Measurements from ENCODE around the gene ABCA12. TPM values are rescaled to one million over a fixed set of nuclear protein-coding genes. Genes with fewer than 3 reads are reported as not detected.

ABCA12 gene
- total and polyA plus RNA-seq, 2 of the 8 experiments (the other 6 are each of a cell fraction or from before 2014, with no cell fraction given) = not detected

DNA sequence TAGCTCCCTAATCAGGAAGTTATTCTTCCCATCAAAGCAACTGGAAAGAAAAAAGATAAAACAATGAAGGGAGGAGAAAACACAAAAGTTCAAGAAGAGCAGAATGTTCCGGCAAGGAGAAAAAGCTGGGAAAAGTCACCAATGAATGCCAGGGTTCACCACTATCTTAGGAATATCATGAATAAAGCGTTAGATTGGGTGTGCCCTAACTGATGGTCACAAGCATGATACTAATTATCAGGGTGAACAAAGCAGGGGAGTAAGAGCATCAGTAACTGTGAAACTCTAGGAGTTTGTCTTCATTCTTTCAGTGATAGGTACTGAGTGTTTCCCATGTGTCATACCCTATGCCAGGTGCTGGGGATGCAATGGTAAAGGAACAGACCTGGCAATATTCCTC lies 115.5 kb downstream of the ABCA12 start:
- Histone ChIP-seq H3K18ac (ENCODE audit: extremely low read depth, low read length) (no peak overlapping the region), H3K4me3 (ENCODE audit: extremely low read depth in 1 of 4, insufficient read depth in 2 of 4, low read depth in 3 of 4, low read length in 4 of 4) (no peak overlapping the region), H3K79me1 (ENCODE audit: low read depth, low read length) (no peaks in the 10 kb centered on the region), H2BK120ac (replicated peaks; ENCODE audit: low read depth, low read length) (no peak overlapping the region), H4K91ac (replicated peaks; ENCODE audit: insufficient read length, low read length) (no peak overlapping the region), H2BK15ac (ENCODE audit: low read length) (no peak overlapping the region), H3K79me2 (ENCODE audit: control insufficient read depth in 1 of 2, insufficient read depth in 2 of 2, low read length in 2 of 2) (no peaks in the 10 kb centered on the region), H3K27ac (ENCODE audit: low read depth, low read length) (no peak overlapping the region), H2AK5ac (ENCODE audit: low read depth, low read length) (no peak overlapping the region), H2BK20ac (ENCODE audit: low read length) (no peak overlapping the region), H3K4me1 (replicated peaks in 1 of 4; ENCODE audit: control insufficient read depth in 3 of 4, insufficient read depth in 4 of 4, low read length in 3 of 4) (no peaks in the 10 kb centered on the region; a peak in 1 of 7 replicates), H3K23me2 (ENCODE audit: low read depth, low read length) (no peaks in the 10 kb centered on the region), H3K4ac (replicated peaks; ENCODE audit: insufficient read length, low read depth, low read length) (no peak overlapping the region), H3K36me3 (ENCODE audit: control insufficient read depth in 2 of 4, insufficient read depth in 4 of 4, low read length in 3 of 4) (no peaks in the 10 kb centered on the region), H3K23ac (ENCODE audit: insufficient read length) (no peak overlapping the region), H3K56ac (replicated peaks; ENCODE audit: insufficient read length, low read depth, low read length) (no peak overlapping the region), H4K8ac (ENCODE audit: extremely low read depth, insufficient read depth, low read length) (no peak overlapping the region), H3K9me3 (ENCODE audit: insufficient read depth in 2 of 2, low read depth in 1 of 2, low read length in 1 of 2) (no peaks in the 10 kb centered on the region), H2BK12ac (ENCODE audit: low read depth, low read length) (no peak overlapping the region), H3K27me3 (replicated peaks in 1 of 4; ENCODE audit: control insufficient read depth in 3 of 4, extremely low read depth in 1 of 4, insufficient read depth in 3 of 4, low read length in 3 of 4) (no peaks in the 10 kb centered on the region), H2BK5ac (ENCODE audit: low read depth, low read length) (no peak overlapping the region), H3K9ac (replicated peaks in 1 of 4; ENCODE audit: extremely low read depth in 1 of 4, low read depth in 3 of 4, low read length in 3 of 4) (no peak overlapping the region), H3K14ac (ENCODE audit: insufficient read length) (no peak overlapping the region), H2AFZ (ENCODE audit: low read length) (no peak overlapping the region), H4K5ac (ENCODE audit: insufficient read length, low read depth, low read length) (no peak overlapping the region), H4K20me1 (replicated peaks in 1 of 2; ENCODE audit: control insufficient read depth in 1 of 2, insufficient read depth in 2 of 2, low read length in 2 of 2) (no peaks in the 10 kb centered on the region), H3K4me2 (ENCODE audit: insufficient read depth in 1 of 2, low read depth in 2 of 2, low read length in 2 of 2) (no peak overlapping the region)
- DNase-seq (ENCODE audit: low read depth in 1 of 2, low spot score in 2 of 2) (no peak), FAIRE-seq (no peak)
- ChIA-PET POLR2A (ENCODE audit: partially characterized antibody) (no interaction called here), CTCF (ENCODE audit: partially characterized antibody) (interaction anchor here (0.7 kb wide), 1 partner anchor 241 kb away, joined by 3 read pairs; no protein-coding TSS in a partner anchor)
- 87% methylated on average over 2 of the region's 2 CpGs; no CpG with 5 or more reads in 1 of the 2 experiments for WGBS, 2 experiments (ENCODE audit: extremely low coverage in 1 of 2, insufficient coverage in 1 of 2, insufficient read length in 1 of 2, insufficient replicate concordance in 2 of 2, low coverage in 1 of 2, low lambda C conversion rate in 2 of 2, missing lambda C conversion rate in 1 of 2)
- no peak for TF ChIP-seq KDM5A (IDR thresholded peaks at IDR 0.05; ENCODE audit: low read length)
- TF ChIP-seq HDAC2 (IDR thresholded peaks at IDR 0.05; ENCODE audit: borderline replicate concordance in 1 of 2, low read depth in 2 of 2, low read length in 2 of 2) = no peak
- TF ChIP-seq MAFK (IDR thresholded peaks at IDR 0.05; ENCODE audit: low read depth, low read length) = no peak
- no peak for TF ChIP-seq CEBPB (IDR thresholded peaks at IDR 0.05; ENCODE audit: low read depth, low read length)
- no peak for TF ChIP-seq SRF (IDR thresholded peaks at IDR 0.05; ENCODE audit: low read depth, low read length)
- no peak for TF ChIP-seq CBX8 (IDR thresholded peaks at IDR 0.05; ENCODE audit: borderline replicate concordance, low read depth, low read length)
- no peak for TF ChIP-seq HDAC6 (IDR thresholded peaks at IDR 0.05; ENCODE audit: low read depth, low read length)
- TF ChIP-seq CBX5 (IDR thresholded peaks at IDR 0.05; ENCODE audit: low read depth, low read length) = no peak
- TF ChIP-seq CHD1 (IDR thresholded peaks at IDR 0.05; ENCODE audit: low read depth, low read length) = no peak
- TF ChIP-seq, protein P1, sequence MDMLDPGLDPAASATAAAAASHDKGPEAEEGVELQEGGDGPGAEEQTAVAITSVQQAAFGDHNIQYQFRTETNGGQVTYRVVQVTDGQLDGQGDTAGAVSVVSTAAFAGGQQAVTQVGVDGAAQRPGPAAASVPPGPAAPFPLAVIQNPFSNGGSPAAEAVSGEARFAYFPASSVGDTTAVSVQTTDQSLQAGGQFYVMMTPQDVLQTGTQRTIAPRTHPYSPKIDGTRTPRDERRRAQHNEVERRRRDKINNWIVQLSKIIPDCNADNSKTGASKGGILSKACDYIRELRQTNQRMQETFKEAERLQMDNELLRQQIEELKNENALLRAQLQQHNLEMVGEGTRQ (IDR thresholded peaks at IDR 0.05; ENCODE audit: low read length) = no peak
- TF ChIP-seq, protein P2, sequence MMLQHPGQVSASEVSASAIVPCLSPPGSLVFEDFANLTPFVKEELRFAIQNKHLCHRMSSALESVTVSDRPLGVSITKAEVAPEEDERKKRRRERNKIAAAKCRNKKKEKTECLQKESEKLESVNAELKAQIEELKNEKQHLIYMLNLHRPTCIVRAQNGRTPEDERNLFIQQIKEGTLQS (IDR thresholded peaks at IDR 0.05; ENCODE audit: insufficient read depth, low read depth, low read length) = no peak
- no peak for TF ChIP-seq EGR1 (IDR thresholded peaks at IDR 0.05; ENCODE audit: borderline replicate concordance, low read depth, low read length)
